ENCODE data around the gene MAP1S.

DNA sequence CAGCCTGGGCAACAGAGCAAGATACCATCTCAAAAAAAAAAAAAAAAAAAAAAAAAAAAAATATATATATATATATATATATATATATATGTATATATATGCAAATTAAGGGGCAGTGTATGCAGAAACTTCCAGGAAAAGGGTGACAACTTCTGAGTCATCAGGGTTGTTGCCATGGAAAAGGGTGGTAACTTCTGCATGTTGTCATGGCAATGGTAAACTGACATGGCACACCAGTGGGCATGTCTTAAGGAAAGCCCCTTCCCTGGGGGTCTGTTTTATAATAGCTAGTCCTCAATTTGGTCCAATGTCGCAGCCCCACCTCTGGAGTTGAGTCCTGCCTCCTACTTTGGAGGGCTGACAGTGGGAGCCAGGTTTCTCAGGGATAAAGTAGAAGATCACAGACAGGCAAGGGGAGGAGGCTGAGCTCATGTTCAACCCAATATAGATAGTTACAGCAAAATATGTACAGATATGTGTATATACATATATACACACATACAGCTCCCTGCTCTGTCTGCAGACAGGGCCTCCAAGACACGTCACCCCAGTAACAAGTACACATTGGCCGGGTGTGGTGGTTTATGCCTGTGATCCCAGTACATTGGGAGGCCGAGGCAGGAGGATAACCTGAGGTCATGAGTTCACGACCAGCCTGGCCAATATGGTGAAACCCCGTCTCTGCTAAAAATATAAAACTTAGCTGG lies 24.7 kb downstream of the MAP1S start:
- TF ChIP-seq, protein P1, sequence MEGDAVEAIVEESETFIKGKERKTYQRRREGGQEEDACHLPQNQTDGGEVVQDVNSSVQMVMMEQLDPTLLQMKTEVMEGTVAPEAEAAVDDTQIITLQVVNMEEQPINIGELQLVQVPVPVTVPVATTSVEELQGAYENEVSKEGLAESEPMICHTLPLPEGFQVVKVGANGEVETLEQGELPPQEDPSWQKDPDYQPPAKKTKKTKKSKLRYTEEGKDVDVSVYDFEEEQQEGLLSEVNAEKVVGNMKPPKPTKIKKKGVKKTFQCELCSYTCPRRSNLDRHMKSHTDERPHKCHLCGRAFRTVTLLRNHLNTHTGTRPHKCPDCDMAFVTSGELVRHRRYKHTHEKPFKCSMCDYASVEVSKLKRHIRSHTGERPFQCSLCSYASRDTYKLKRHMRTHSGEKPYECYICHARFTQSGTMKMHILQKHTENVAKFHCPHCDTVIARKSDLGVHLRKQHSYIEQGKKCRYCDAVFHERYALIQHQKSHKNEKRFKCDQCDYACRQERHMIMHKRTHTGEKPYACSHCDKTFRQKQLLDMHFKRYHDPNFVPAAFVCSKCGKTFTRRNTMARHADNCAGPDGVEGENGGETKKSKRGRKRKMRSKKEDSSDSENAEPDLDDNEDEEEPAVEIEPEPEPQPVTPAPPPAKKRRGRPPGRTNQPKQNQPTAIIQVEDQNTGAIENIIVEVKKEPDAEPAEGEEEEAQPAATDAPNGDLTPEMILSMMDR (IDR thresholded peaks at IDR 0.05; ENCODE audit: poor library complexity, severe bottlenecking) = no peak
- TF ChIP-seq POLR2AphosphoS5 (IDR thresholded peaks at IDR 0.05) (no peak), EZH2 (IDR thresholded peaks at IDR 0.05; ENCODE audit: borderline replicate concordance, insufficient read depth, low read length, poor library complexity, severe bottlenecking) (no peak), EP300 (conservative IDR thresholded peaks at IDR 0.05; ENCODE audit: poor library complexity, severe bottlenecking) (no peak), RAD21 (conservative IDR thresholded peaks at IDR 0.05) (no peak), TAF1 (IDR thresholded peaks at IDR 0.05; ENCODE audit: low read depth) (no peak), MXI1 (conservative IDR thresholded peaks at IDR 0.05; ENCODE audit: poor library complexity, severe bottlenecking) (no peak)
- TF ChIP-seq, protein P2, sequence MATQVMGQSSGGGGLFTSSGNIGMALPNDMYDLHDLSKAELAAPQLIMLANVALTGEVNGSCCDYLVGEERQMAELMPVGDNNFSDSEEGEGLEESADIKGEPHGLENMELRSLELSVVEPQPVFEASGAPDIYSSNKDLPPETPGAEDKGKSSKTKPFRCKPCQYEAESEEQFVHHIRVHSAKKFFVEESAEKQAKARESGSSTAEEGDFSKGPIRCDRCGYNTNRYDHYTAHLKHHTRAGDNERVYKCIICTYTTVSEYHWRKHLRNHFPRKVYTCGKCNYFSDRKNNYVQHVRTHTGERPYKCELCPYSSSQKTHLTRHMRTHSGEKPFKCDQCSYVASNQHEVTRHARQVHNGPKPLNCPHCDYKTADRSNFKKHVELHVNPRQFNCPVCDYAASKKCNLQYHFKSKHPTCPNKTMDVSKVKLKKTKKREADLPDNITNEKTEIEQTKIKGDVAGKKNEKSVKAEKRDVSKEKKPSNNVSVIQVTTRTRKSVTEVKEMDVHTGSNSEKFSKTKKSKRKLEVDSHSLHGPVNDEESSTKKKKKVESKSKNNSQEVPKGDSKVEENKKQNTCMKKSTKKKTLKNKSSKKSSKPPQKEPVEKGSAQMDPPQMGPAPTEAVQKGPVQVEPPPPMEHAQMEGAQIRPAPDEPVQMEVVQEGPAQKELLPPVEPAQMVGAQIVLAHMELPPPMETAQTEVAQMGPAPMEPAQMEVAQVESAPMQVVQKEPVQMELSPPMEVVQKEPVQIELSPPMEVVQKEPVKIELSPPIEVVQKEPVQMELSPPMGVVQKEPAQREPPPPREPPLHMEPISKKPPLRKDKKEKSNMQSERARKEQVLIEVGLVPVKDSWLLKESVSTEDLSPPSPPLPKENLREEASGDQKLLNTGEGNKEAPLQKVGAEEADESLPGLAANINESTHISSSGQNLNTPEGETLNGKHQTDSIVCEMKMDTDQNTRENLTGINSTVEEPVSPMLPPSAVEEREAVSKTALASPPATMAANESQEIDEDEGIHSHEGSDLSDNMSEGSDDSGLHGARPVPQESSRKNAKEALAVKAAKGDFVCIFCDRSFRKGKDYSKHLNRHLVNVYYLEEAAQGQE (IDR thresholded peaks at IDR 0.05; ENCODE audit: borderline replicate concordance) = no peak
